NCI-H82 (cell line): Measurements from ENCODE around the gene PHLDA2.

Source experiments
- DNase-seq: peaks from one replicate; lab custom pipeline; 2025; lab: John Stamatoyannopoulos, UW

Gene PHLDA2

DNA sequence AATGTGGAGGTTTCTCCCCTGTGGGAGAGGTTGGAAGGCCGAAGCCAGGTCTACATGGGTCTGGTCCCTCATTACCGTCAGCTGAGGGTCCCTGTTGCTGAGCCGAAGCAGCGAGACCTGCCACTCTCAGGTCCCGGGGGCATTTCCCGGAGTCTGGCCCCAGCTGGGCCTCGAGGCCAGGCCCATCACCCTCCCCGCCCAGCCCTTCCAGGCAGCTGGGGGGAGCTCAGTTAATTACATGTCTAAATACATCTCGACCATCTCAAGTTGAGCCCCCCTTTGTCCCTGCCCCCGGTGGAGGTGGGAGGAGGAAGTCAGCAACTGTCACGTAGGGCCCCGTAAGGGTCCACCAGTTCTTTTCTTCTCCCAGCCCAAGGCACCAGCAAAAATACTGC lies 47.2 kb downstream of the PHLDA2 start:
- no peak for DNase-seq

GRCh38 chr11:2881076-2881980 lies 47.9 kb downstream of the PHLDA2 start:
- no peak for DNase-seq

GRCh38 chr11:2880646-2881045 lies 48.6 kb downstream of the PHLDA2 start:
- no peak for DNase-seq

GRCh38 chr11:2878782-2879181 lies 50.4 kb downstream of the PHLDA2 start:
- DNase-seq, result no peak
